ENCODE measurements around the gene GZMM.

GZMM gene

DNA sequence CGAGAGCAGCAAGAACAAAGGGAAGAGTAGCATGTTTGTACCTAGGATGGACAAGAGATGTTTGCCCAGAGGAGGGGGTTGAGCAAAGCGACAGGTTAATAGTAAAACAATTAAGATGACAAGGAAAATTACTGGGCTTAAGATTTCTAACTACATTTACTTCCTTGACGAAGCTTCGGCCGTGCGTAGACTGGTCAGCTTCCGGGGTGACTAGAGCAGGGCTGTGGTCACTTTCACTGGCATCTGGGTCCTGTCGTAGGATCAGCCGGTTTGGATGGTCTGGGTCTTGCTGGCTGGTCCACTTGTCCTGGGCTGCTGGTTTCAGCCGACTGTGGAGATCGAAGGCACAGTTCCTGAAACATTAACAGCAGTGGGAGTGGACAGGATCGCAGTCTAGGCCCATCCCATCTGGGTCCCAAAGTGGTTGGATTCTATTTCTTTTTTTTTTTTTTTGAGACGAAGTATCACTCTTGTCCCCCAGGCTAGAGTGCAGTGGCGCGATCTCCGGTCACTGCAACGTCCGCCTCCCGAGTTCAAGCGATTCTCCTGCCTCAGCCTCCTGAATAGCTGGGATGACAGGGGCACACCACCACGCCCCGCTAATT lies 23.5 kb downstream of the GZMM start:
- no peak for DNase-seq

DNA sequence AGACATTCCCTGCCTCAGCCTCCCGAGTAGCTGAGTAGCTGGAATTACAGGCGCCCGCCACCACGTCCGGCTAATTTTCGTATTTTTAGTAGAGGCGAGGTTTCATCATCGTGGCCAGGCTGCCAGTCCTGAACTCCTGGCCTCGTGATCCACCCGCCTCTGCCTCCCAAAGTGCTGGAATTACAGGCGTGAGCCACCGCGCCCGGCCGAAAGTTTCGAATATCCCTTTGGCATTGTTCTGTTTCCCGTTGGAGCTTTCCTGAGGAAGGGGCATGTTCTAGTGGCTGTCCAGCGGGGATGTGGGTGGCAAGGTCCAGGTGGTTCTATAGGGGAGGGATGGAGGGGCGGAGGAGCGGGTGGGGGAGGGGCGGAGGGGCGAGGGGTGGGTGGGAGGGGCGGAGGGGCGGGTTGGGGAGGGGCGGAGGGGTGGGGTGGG lies 26.4 kb downstream of the GZMM start:
- no peak for DNase-seq

DNA sequence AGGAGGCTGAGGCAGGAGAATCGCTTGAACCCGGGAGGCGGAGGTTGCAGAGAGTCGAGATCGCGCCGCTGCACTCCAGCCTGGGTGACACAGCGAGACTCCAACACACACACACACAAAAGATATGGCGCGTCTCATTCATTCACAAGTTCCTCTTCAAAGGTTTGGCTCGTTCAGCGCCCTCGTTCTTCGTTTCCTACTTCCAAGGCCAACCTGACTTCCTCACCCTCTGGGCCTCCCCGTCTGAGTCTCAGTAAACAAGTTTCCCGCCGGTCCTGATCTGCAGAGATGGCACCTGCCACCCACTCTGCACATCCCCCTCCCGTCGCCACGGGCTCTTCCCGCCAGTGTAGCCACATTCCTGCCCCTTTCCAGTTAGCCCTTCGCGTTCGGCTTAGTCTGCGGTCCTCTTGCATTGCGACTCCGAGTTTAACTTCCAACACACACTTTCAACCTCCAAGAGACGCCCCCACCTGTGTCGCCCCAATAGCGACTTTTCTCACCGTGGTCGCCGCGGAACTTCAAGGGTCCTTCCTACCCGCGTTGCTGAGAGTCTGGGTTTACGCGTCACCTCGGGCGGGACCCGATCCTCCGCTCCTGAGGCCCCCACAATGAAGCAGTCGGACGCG lies 27.2 kb downstream of the GZMM start:
- peak; percentile 71 for DNase-seq

DNA sequence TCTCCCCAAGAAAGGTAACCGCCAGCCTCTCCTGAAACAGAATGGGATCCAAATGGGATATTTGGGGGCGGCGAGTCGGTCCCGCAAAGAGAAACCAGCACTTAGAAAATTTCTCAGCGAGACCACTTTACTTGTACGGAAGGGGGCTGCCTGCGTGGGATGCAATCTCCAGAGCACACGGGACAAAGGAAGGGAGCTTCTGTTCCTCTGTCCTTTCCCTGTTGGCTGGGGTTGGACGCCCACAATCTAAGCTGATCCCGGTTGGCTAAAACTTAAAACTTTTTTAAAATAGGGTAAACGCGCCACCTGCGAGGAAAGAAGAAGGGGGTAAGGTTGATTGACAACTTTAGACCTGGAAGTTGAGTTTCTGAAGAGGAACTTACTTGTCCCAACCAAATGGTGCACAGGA lies 27.7 kb downstream of the GZMM start:
- DNase-seq, result peak; percentile 47

DNA sequence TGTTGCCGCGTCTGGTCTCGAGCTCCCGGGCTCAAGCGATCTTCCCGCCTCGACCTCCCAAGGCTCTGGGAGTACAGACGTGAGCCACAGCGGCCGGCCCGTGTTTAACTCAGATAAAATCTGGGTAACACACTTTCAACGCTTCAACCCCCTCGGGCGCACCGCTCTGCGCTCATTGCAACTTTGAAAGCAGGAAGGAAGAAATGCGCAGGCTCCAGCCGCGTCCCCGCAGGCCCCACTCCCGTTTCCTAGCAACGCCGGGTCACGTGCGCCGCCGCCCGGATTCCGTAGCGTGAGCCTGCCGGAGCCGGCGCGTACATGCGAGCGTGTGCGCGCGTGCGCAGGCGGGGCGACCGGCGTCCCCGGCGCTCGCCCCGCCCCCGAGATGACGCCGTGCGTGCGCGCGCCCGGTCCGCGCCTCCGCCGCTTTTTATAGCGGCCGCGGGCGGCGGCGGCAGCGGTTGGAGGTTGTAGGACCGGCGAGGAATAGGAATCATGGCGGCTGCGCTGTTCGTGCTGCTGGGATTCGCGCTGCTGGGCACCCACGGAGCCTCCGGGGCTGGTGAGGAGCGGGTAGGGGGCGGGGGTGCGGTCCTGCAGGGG lies 28.4 kb downstream of the GZMM start, which contains the start of gene BSG:
BSG (plus strand) TSS at position 457 of the 603 bp plus-strand sequence; CDS start at position 496, 39 bp downstream.
- peak; percentile 92 for DNase-seq

DNA sequence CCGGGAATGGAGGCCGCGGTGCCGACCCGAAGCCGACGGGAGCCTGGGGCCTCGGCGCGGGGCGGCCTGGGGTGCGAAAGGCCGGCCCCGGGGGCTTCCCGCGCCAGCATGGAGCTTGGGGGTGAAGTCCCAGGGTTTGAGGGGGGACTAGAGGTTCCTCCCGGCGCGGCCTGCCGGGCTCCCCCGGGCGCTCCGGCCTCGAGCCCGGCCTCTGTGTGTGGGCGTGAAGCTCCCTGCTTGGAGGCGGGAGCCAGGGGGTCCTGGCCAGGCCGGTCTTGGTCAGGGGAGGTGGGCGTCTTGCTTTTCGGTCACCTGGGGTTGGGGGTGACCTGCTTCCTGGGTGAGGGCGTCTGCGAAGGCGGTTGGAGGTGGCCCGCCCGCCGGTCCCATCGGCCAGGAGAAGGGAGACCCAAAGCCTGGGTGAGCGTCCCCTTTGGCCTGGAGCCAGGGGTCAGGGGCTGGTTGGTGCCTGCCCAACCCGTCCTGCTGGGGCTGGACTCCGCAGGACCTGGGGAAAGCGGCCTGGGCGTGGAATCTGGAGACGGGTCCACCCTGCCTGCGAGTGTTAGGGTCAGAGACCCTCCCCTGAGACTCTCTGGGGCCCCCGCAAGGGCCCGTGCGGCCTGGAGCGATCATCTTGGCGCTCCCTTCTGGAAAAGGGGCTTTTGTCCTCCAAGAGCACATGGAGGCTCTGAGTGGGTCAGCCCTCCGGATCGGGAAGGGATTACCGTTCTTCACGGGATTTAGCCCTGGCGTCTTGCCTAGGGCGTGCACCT lies 29.1 kb downstream of the GZMM start:
- no peak for DNase-seq

DNA sequence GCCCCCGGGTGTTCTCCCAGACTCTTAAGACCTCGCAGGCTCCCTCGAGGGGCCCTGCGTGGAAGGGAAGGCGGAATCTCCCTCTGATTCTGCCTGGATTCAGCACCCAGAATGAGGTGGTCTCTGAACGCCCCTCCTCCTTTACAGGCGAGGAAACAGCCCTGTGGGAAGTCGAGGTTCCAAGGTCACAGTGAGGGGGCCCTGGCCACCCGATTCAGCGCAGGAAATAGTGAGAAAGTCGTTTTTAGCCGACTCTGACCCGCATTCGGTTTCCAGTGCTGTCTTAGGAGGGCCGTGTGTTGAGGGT lies 29.6 kb downstream of the GZMM start:
- DNase-seq, result no peak

DNA sequence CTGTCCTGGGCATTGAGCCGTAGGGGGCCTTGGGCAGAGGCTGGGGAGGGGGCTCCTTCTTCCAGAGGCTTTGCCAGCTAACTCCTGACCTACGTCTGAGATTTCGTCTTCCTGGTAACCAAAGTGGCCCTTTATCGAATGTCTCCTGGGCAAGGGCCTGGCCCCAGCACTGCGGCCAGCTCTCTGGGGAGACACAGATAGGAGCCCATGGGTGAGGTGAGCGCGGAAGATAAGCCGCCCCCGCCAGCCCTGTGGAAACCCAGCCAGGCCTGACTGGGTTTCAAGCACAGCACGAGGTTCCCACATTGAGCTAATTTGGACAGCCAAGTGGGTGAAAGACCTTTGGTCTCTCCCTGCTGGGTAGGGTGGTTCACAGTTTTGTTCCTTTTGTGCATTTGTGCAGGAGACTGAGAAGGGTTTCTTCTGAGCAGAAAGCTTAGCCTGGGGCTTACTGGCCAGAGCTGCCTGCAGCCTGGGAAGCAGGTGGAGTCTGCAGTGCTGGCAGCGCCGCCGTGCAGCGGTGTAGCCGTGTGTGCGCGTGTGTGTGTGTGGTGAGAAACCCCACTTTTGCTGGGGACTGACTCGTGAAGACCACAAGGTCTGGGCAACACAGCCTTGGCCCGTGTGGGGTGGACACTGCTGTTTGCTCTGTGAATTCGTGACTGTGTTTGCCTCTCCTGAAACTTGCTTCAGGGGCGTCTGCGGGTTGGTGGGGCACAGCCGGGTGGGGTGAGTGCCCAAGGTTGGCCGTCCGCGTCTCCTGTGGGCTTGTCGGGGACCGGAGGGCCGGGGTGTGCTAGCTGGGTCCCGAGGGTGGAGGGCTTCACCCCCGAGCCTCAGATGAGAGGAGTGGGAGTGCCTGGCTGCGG lies 31.0 kb downstream of the GZMM start:
- no peak for DNase-seq

DNA sequence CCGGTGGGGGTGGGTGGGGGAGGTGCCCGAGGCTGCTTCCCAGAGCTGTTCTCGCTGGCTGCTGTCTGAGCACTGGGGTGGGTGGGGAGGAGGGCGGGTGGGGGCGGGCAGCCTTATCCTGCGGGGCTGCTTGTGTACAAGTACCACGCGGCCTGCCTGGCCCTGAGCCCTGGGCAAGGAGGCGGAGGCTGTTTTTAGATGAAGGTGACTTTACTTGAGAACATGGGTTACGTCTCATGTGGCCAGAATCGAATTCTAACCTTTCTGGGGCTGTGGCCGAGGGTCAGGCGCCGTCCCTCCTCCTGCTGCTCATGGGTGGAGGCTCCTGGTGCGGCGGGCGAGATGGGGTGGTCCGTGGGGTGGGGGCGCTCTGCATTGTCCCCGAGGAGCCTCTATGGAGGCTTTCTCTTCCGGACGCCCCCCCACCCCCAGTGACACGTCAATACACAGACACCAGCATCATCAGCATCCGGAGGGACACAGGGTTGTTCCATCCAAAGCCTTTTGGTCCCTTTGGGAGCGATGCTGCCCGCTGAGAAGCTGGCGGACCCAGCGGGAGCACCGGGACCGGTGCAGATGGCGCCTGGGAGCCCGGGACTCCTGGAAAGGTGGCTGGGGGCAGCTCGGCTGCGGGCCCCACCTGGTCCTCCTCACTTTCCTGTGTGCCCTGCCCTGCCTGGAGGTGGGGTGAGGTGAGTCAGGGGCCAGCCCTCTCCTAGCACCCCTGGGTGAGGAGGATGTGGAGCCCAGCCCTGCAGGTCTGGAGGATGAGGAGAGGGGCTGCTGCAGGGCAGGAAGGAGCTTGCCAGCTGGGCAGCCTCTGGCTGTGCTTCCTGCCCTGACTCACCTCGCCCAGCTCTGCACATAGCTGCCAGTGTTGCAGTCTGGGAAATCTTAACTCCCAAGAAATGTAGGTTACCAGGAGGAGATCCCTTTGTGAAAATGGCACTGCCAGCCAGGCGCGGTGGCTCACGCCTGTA lies 32.0 kb downstream of the GZMM start:
- DNase-seq, result no peak

DNA sequence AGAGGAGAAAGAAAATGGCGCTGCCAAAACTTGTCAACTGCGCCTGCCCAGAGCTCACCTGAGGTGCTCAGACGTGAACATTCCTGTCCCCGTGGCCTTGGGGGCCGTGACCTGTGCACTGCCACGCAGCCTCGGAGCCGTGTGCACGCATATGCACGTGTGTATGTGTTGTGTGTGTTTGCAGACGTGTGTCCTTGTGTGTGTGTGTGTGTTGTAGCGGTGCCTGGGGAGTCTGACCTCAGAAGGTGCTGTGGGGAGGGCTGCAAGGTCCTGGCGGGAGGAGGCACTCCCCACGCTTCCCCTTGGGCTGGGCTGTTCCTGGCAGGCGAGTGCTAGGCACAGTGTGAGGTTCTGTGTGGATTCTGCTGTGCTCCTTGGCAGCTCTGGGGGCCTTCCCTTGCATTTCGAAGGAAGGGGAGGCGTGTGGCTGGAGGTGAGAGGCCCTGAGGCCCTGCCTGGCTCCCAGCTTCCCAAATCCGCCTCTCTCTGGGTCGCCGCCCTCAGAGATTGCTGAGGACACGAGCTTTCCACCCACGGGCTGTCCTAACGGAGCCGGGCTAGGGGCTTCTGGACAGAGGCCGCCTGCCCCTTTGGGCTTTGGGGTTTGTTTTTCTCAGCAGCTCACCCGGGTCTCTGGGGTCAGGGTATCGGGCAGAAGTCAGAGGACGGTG lies 33.0 kb downstream of the GZMM start:
- no peak for DNase-seq

DNA sequence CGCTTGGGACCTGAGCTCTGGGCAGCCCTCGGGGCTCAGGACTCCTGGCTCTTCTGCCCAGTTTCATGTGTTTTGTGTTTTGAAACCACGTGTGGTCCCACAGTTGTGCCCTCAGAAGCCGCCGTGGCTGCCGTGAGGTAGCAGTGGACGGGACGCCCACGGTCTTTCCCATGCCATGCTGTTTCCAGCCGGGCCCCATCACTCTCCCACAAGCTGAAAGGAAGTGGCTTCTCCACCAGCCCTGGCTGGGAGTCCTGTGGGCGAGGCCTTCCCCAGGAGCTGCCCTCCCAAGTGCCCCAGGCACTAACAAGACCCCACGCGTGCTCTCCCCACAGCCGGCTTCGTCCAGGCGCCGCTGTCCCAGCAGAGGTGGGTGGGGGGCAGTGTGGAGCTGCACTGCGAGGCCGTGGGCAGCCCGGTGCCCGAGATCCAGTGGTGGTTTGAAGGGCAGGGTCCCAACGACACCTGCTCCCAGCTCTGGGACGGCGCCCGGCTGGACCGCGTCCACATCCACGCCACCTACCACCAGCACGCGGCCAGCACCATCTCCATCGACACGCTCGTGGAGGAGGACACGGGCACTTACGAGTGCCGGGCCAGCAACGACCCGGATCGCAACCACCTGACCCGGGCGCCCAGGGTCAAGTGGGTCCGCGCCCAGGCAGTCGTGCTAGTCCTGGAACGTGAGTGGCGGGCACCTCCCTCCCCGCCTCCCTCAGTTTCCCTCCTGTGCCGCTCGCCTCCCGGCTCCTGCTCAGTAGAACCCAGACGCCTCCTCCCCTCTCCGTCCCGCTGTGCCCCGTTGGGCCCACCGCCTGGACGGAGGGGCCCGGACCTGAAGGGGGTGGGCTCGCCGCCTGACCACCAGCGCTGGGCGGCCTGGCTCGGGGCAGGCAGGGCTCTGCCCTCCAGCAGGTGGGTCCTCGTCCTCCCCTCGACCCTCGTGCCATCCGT lies 33.9 kb downstream of the GZMM start:
- DNase-seq, result no peak

DNA sequence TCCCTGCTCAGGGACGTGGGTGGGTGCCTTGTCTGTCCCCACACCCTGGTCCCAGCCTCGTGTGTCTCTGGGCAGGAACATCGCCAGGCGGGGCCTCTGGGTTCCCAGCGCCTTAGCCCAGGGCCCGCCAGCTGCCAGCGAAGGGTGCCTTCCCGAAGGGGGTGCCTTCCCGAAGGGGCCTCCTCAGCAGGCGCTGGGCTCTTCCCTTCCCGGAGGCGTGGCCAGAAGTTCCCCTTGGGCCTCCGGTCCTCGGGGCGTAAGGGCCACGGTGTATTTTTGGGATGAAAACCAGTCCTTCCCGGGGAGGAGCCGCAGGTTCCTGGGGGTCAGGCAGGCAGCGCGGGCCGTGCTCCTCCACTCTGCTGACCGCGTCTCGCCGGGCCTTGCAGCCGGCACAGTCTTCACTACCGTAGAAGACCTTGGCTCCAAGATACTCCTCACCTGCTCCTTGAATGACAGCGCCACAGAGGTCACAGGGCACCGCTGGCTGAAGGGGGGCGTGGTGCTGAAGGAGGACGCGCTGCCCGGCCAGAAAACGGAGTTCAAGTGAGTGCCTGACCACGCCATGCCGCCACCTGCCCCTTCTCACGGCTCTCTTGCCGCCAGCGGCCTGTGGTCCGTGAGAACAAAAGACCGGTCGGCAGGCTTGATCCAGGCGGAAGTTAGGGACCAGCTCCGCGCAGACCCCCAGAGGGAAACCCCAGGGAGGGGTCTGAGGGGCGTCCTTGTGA lies 35.4 kb downstream of the GZMM start:
- no peak for DNase-seq

DNA sequence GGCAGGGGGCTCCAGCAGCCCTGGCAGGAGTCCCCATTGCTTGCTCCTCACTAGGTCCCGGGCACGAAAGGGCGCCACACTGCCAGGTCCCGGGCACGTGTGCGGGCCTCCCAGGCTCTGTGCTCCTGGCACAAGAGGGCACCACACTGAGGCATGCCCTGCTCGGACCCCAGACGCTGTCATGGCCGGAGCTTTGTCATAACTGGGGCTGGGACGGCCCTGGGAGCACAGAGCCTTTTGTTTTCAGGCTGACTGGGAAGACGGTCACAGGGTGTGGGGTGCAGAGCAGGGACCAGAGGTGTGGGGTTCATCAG lies 35.9 kb downstream of the GZMM start:
- no peak for DNase-seq

DNA sequence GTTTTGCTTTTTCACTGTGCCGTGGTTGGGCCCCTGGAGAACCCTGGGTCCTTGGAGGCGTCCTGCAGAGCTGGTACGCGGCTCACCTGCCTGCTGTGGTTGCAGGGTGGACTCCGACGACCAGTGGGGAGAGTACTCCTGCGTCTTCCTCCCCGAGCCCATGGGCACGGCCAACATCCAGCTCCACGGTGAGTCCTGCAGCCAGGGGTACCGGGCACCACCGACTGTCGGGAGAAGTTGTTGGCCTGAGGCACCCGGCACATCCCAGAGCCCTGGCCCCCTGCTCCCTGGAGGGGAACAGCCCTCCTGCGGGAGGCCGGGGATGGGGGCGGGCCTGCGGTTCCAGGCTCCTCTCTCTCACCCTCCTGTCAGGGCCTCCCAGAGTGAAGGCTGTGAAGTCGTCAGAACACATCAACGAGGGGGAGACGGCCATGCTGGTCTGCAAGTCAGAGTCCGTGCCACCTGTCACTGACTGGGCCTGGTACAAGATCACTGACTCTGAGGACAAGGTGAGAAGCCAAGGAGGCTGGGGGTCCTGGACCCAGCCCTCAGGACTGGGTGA lies 36.5 kb downstream of the GZMM start:
- DNase-seq, result no peak

DNA sequence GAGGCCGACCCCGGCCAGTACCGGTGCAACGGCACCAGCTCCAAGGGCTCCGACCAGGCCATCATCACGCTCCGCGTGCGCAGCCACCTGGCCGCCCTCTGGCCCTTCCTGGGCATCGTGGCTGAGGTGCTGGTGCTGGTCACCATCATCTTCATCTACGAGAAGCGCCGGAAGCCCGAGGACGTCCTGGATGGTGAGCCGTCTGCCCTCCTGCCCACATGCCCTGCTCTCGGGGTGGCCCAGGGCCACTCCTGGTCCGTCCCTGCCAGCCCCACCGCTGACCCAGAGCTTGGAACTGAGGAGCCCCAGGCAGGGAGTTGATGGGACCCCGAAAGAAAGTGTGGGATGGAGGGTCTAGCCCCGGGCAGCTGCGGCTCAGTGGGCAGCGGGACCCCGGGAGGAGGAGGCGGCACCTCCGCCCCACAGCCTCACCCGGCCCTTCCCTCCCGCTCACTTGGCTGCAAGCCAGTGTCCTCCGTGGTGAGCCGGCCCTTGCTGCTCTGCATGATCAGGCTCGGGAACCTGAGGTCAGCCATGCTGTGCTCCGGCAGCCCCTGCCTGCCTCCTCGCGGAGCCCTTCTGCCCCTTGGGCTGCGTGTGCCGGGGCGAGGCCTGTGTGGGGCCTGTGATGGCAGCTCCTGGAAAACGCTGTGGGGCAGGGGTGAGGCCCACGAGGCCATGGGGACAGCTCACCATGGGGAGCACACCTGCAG lies 37.7 kb downstream of the GZMM start:
- DNase-seq, result no peak

DNA sequence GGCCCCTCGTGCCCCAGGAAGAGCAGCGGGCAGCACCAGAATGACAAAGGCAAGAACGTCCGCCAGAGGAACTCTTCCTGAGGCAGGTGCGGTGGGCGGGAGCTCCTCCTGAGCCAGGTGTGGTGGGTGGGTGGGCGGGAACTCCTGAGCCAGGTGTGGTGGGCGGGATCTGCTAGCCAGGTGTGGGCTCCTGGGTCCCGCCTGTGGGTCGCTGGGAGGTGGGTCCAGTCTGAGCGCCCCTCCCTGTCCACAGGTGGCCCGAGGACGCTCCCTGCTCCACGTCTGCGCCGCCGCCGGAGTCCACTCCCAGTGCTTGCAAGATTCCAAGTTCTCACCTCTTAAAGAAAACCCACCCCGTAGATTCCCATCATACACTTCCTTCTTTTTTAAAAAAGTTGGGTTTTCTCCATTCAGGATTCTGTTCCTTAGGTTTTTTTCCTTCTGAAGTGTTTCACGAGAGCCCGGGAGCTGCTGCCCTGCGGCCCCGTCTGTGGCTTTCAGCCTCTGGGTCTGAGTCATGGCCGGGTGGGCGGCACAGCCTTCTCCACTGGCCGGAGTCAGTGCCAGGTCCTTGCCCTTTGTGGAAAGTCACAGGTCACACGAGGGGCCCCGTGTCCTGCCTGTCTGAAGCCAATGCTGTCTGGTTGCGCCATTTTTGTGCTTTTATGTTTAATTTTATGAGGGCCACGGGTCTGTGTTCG lies 38.8 kb downstream of the GZMM start:
- no peak for DNase-seq

DNA sequence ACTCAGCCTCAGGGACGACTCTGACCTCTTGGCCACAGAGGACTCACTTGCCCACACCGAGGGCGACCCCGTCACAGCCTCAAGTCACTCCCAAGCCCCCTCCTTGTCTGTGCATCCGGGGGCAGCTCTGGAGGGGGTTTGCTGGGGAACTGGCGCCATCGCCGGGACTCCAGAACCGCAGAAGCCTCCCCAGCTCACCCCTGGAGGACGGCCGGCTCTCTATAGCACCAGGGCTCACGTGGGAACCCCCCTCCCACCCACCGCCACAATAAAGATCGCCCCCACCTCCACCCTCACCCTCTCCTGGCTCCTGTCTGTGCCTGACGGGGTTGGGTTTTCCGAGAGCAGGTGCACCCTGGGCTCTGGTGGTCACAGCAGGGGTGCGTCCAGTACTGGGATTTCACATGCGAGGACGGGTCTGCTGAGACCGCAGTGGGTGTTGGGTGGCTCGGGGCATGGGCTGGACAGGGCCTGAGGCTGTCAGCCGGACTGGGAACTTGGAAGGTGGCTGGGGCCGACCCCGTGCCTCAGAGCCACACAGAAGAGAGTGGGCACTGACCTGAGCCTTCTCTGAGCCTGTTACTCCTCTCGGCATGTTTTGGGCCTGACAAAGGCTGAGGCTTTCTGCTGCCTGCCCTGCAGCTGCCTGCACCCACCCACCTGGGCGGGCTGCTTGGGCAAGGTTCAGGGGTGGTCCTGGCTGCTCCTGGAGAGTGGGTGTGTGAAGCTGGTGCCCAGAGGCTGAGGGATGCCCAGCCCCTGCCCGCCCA lies 39.5 kb downstream of the GZMM start:
- DNase-seq, result no peak

All from KG1 (cell line).